ENCODE data around the gene XPR1.

The XPR1 gene

GRCh38 chr1:180912801-180913565 lies 281.2 kb downstream of the XPR1 start, which contains the start of gene KIAA1614:
KIAA1614 (plus strand) TSS chr1:180912897; CDS start chr1:180913244, 347 bp downstream.
- H3K36me3 ChIP-seq (replicated peaks; ENCODE audit: low read depth, low read length) = no peaks in the 10 kb centered on the region
- no peaks in the 10 kb centered on the region for H3K79me2 ChIP-seq (ENCODE audit: low read length)
- H4K20me1 ChIP-seq (ENCODE audit: insufficient read depth, low read length) = no peaks in the 10 kb centered on the region
- H2AFZ ChIP-seq (ENCODE audit: low read depth, low read length) = peak within 1 kb of the TSS; percentile 44
- H3K4me1 ChIP-seq (ENCODE audit: low read length) = peaks cover 54% of the 10 kb centered on the region
- peak within 1 kb of the TSS; percentile 75 for H3K4me3 ChIP-seq (ENCODE audit: low read length)
- TF ChIP-seq EZH2phosphoT487 (IDR thresholded peaks at IDR 0.05; ENCODE audit: low read depth) (no peak), CTCF (IDR thresholded peaks at IDR 0.05; ENCODE audit: low read depth, low read length) (no peak)
- H3K9me3 ChIP-seq (ENCODE audit: insufficient read depth, low read length) = no peaks in the 10 kb centered on the region
- H3K27ac ChIP-seq (ENCODE audit: low read length) = peak within 1 kb of the TSS; percentile 12
- H3K27me3 ChIP-seq (ENCODE audit: low read depth, low read length) = 0 out of 2 replicates have a peak, but pooled peaks cover 3% of the 10 kb centered on the region
- H3K4me2 ChIP-seq (ENCODE audit: low read length) = peak within 1 kb of the TSS; percentile 85
- H3K9ac ChIP-seq (ENCODE audit: low read length) = peak within 1 kb of the TSS; percentile 75

GRCh38 chr1:180915426-180915965 lies 283.7 kb downstream of the XPR1 start:
- no peak overlapping the region for H3K4me3 ChIP-seq (ENCODE audit: low read length)
- 0 out of 2 replicates have a peak, but pooled peaks cover 3% of the 10 kb centered on the region for H3K27me3 ChIP-seq (ENCODE audit: low read depth, low read length)
- no peak overlapping the region for H3K27ac ChIP-seq (ENCODE audit: low read length)
- H3K9me3 ChIP-seq (ENCODE audit: insufficient read depth, low read length) = no peaks in the 10 kb centered on the region
- no peaks in the 10 kb centered on the region for H3K36me3 ChIP-seq (replicated peaks; ENCODE audit: low read depth, low read length)
- TF ChIP-seq EZH2phosphoT487 (IDR thresholded peaks at IDR 0.05; ENCODE audit: low read depth) = no peak
- TF ChIP-seq CTCF (IDR thresholded peaks at IDR 0.05; ENCODE audit: low read depth, low read length) = no peak
- H3K4me2 ChIP-seq (ENCODE audit: low read length) = no peak overlapping the region
- no peaks in the 10 kb centered on the region for H4K20me1 ChIP-seq (ENCODE audit: insufficient read depth, low read length)
- no peak overlapping the region for H3K9ac ChIP-seq (ENCODE audit: low read length)
- no peaks in the 10 kb centered on the region for H3K79me2 ChIP-seq (ENCODE audit: low read length)
- no peak overlapping the region for H2AFZ ChIP-seq (ENCODE audit: low read depth, low read length)
- H3K4me1 ChIP-seq (ENCODE audit: low read length) = peaks cover 53% of the 10 kb centered on the region

GRCh38 chr1:180916012-180916770 lies 284.4 kb downstream of the XPR1 start:
- H2AFZ ChIP-seq (ENCODE audit: low read depth, low read length) = no peak overlapping the region
- TF ChIP-seq EZH2phosphoT487 (IDR thresholded peaks at IDR 0.05; ENCODE audit: low read depth) (no peak), CTCF (IDR thresholded peaks at IDR 0.05; ENCODE audit: low read depth, low read length) (no peak)
- no peaks in the 10 kb centered on the region for H4K20me1 ChIP-seq (ENCODE audit: insufficient read depth, low read length)

GRCh38 chr1:180916771-180917170 lies 284.9 kb downstream of the XPR1 start:
- Histone ChIP-seq H3K79me2 (ENCODE audit: low read length) (no peaks in the 10 kb centered on the region), H3K9me3 (ENCODE audit: insufficient read depth, low read length) (no peaks in the 10 kb centered on the region), H3K27me3 (ENCODE audit: low read depth, low read length) (0 out of 2 replicates have a peak, but pooled peaks cover 3% of the 10 kb centered on the region), H3K4me3 (ENCODE audit: low read length) (no peak overlapping the region), H2AFZ (ENCODE audit: low read depth, low read length) (no peak overlapping the region), H3K27ac (ENCODE audit: low read length) (no peak overlapping the region), H4K20me1 (ENCODE audit: insufficient read depth, low read length) (no peaks in the 10 kb centered on the region), H3K4me2 (ENCODE audit: low read length) (peak overlapping the region; percentile 24; the same call in 1 of the 2 replicates), H3K4me1 (ENCODE audit: low read length) (peaks cover 53% of the 10 kb centered on the region), H3K9ac (ENCODE audit: low read length) (no peak overlapping the region), H3K36me3 (replicated peaks; ENCODE audit: low read depth, low read length) (no peaks in the 10 kb centered on the region)
- no peak for TF ChIP-seq EZH2phosphoT487 (IDR thresholded peaks at IDR 0.05; ENCODE audit: low read depth)

More at GRCh38 chr1:180916012-180916770, 284.4 kb downstream of the XPR1 start:
- Histone ChIP-seq H3K36me3 (replicated peaks; ENCODE audit: low read depth, low read length) (no peaks in the 10 kb centered on the region), H3K4me3 (ENCODE audit: low read length) (no peak overlapping the region), H3K27ac (ENCODE audit: low read length) (no peak overlapping the region), H3K4me1 (ENCODE audit: low read length) (peaks cover 53% of the 10 kb centered on the region), H3K4me2 (ENCODE audit: low read length) (no peak overlapping the region), H3K9me3 (ENCODE audit: insufficient read depth, low read length) (no peaks in the 10 kb centered on the region), H3K79me2 (ENCODE audit: low read length) (no peaks in the 10 kb centered on the region), H3K27me3 (ENCODE audit: low read depth, low read length) (0 out of 2 replicates have a peak, but pooled peaks cover 3% of the 10 kb centered on the region), H3K9ac (ENCODE audit: low read length) (no peak overlapping the region)
